Measurements from ENCODE around the gene C5orf15.

Gene C5orf15

DNA sequence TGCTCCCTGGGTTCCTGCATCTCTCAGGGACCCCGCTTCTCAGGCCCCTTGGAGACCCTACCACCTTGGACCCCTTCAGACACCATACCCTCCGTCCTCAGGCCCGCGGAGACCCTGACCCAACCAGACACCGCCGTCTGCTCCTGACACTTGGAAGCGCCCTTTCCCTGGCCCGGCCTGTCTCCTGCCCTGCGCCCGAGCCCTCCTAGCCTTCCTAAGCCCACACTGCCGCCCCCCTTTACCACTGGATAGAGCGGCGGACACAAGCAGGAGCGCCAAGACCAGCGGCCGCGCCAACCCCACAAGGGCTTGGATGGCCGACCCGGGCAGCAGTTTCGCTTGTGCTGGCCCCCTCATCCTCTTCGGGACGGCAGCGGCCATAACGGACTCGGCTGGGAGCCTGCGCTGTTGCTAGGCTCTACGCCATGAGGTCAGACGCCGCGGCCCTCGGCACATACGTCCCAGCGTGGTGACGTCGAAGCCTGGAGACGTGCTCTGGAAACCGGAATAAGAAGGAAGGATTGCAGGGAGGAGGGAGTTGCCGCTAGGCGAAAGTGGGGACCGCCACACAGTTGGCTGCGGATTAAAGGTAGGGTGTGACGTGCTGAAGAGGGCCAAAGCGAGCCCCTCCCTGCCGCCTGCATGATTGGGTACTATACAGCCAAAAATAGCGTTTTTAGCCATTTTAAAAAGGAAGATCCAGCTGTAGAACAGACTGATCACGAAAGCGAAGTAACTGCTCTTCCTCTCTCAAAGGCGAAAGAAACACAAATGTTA lies at the start of gene C5orf15:
Gene C5orf15, minus strand, starts transcription at position 422 of the 777 bp plus-strand sequence. Its CDS starts 41 bp downstream, at position 381.
- H3K36me3 ChIP-seq (ENCODE audit: insufficient read depth, low read length) = peaks cover 16% of the 10 kb centered on the region; the same call in 1 of the 2 replicates
- peak within 1 kb of the TSS; percentile 99 for H3K4me3 ChIP-seq
- peak; percentile 88 for DNase-seq (ENCODE audit: low read depth, low spot score)
- peak within 1 kb of the TSS; percentile 76 for H3K27ac ChIP-seq
- H3K9ac ChIP-seq (ENCODE audit: insufficient read length) = peak within 1 kb of the TSS; percentile 97
- H3K9me3 ChIP-seq (ENCODE audit: low read depth, low read length) = no peaks in the 10 kb centered on the region
- peak; percentile 96 for TF ChIP-seq POLR2AphosphoS5 (IDR thresholded peaks at IDR 0.05; ENCODE audit: borderline replicate concordance, low read depth, low read length)
- peak; percentile 68 for TF ChIP-seq FOXP2 (optimal IDR thresholded peaks at IDR 0.05; ENCODE audit: control extremely low read depth, extremely low read length, insufficient read depth)
- no peak for TF ChIP-seq EZH2 (IDR thresholded peaks at IDR 0.05)

DNA sequence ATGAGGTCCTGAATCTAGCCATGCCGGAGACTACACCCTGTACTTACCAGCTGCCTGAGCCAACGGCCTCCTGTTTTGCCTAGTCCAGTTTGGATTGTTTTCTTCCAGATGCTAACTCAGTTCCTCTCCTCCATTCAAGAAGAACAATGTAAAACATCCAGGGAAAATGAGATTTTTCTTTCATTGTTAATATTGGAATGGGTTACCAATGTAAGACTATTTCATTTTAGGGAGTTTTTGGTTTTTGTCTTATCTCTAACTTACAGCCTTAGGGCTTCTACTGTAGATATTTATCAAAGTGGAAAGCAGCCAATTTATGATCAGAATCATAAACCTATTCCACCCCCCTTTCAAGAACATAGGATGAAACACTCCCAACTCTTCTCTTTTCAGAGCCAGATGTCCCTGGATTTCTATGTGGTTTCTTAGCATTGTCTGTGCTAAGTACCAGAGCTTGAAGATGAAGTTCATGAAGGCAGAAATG lies 39.9 kb upstream of the C5orf15 start:
- TF ChIP-seq EZH2 (IDR thresholded peaks at IDR 0.05) = no peak
- TF ChIP-seq POLR2AphosphoS5 (IDR thresholded peaks at IDR 0.05; ENCODE audit: borderline replicate concordance, low read depth, low read length) = no peak
- TF ChIP-seq FOXP2 (optimal IDR thresholded peaks at IDR 0.05; ENCODE audit: control extremely low read depth, extremely low read length, insufficient read depth) = no peak
- Histone ChIP-seq H3K4me3 (no peak overlapping the region), H3K27ac (peak overlapping the region; percentile 25; the same call in 1 of the 2 replicates), H3K9ac (ENCODE audit: insufficient read length) (no peak overlapping the region), H3K9me3 (ENCODE audit: low read depth, low read length) (no peaks in the 10 kb centered on the region), H3K36me3 (ENCODE audit: insufficient read depth, low read length) (0 out of 2 replicates have a peak, but pooled peaks cover 3% of the 10 kb centered on the region)
- DNase-seq (ENCODE audit: low read depth, low spot score) = no peak

DNA sequence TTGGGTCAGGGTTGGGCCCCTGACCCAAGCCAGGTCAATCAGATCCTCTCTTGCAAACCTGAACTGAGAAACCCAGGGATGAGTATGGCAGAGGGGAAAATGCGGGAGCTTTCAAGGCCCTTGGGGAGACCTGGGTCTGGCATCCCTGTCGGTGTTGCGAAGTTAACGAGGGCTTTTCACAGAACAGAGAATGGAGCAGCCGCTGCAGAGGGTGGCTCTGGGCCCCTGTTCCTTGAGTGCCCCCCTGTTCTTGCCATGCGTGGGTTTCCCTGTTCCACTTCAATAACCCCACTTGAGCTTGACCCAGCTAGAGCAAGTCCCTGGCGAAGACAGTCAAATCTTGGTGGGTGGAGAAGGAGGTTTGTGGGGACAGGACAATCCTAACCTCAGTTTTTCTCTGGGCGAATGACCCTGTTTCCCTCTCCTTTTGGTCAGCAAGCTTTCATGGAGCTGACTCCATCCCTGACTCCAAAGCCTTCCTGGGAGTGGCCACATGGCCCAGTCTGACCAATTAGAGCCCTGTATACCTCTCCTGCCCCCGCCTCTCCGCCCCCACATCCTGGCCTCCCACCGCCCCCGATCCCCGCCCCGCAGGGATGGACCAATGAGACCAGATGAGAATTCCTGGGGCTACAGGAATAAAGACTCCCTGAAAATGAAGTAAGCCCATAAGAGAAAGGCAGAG lies 39.3 kb upstream of the C5orf15 start:
- TF ChIP-seq EZH2 (IDR thresholded peaks at IDR 0.05) (no peak), POLR2AphosphoS5 (IDR thresholded peaks at IDR 0.05; ENCODE audit: borderline replicate concordance, low read depth, low read length) (no peak), FOXP2 (optimal IDR thresholded peaks at IDR 0.05; ENCODE audit: control extremely low read depth, extremely low read length, insufficient read depth) (no peak)
- Histone ChIP-seq H3K4me3 (no peak overlapping the region), H3K27ac (no peak overlapping the region), H3K9ac (ENCODE audit: insufficient read length) (no peak overlapping the region), H3K36me3 (ENCODE audit: insufficient read depth, low read length) (peaks cover 6% of the 10 kb centered on the region; the same call in 1 of the 2 replicates), H3K9me3 (ENCODE audit: low read depth, low read length) (no peaks in the 10 kb centered on the region)
- no peak for DNase-seq (ENCODE audit: low read depth, low spot score)

DNA sequence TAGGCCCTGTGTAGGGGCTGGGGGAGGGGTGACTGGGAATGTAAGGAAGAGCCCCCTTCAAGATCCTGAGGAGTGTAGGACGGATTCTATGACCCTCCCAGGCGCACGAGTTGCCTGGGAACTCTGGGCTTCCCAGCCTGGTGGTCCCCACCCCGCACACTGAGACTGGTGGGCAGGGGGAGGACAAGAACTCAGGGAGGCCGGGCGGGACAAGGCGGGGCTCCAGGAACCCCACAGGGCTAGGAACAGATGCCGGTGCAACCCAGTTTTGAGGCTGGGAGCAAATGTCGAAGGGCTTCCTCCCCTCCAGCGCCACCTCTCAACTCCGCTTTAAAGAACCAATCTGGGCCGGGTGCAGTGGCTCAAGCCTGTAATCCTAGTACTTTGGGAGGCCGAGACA lies 37.7 kb upstream of the C5orf15 start:
- DNase-seq (ENCODE audit: low read depth, low spot score) = no peak
- H3K27ac ChIP-seq = no peak overlapping the region
- H3K9ac ChIP-seq (ENCODE audit: insufficient read length) = no peak overlapping the region
- H3K4me3 ChIP-seq = no peak overlapping the region
- no peaks in the 10 kb centered on the region for H3K9me3 ChIP-seq (ENCODE audit: low read depth, low read length)
- peaks cover 19% of the 10 kb centered on the region for H3K36me3 ChIP-seq (ENCODE audit: insufficient read depth, low read length)
- no peak for TF ChIP-seq POLR2AphosphoS5 (IDR thresholded peaks at IDR 0.05; ENCODE audit: borderline replicate concordance, low read depth, low read length)
- no peak for TF ChIP-seq EZH2 (IDR thresholded peaks at IDR 0.05)

DNA sequence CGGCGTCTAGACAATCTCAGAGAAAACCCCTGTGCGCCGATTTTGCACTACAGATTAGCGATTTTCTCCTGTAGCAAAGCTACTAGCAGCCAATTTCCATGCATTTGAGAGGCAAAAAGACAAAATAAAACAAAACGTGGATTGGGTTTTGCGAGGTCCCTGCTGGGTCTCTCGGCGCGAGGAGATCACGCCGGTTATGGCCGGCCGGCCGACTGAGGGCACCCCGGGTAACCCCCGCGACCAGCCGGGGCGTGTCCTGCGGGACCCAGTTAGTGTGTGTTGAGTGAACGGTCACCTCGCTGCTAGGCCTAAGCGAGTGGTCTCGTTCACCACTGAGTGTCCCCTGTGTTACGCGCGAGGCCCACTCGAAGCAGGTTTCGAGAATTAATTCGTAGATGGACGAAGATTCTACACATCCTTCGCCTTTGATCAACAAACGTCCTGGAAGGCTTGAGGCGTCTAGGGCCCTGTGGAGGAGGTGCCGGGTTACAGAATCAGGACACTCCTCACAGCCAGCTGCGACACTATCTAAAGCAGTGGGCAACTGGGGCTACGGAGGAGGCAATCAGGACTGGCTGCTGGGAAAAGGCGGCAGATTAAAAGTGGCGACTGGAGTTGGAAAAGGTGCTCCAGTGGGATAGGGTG lies 37.1 kb upstream of the C5orf15 start:
- Histone ChIP-seq H3K36me3 (ENCODE audit: insufficient read depth, low read length) (peaks cover 25% of the 10 kb centered on the region), H3K9ac (ENCODE audit: insufficient read length) (peak overlapping the region; percentile 90), H3K4me3 (peak overlapping the region; percentile 99), H3K27ac (peak overlapping the region; percentile 78), H3K9me3 (ENCODE audit: low read depth, low read length) (no peaks in the 10 kb centered on the region)
- no peak for DNase-seq (ENCODE audit: low read depth, low spot score)
- TF ChIP-seq POLR2AphosphoS5 (IDR thresholded peaks at IDR 0.05; ENCODE audit: borderline replicate concordance, low read depth, low read length) (no peak), FOXP2 (optimal IDR thresholded peaks at IDR 0.05; ENCODE audit: control extremely low read depth, extremely low read length, insufficient read depth) (no peak), EZH2 (IDR thresholded peaks at IDR 0.05) (no peak)

DNA sequence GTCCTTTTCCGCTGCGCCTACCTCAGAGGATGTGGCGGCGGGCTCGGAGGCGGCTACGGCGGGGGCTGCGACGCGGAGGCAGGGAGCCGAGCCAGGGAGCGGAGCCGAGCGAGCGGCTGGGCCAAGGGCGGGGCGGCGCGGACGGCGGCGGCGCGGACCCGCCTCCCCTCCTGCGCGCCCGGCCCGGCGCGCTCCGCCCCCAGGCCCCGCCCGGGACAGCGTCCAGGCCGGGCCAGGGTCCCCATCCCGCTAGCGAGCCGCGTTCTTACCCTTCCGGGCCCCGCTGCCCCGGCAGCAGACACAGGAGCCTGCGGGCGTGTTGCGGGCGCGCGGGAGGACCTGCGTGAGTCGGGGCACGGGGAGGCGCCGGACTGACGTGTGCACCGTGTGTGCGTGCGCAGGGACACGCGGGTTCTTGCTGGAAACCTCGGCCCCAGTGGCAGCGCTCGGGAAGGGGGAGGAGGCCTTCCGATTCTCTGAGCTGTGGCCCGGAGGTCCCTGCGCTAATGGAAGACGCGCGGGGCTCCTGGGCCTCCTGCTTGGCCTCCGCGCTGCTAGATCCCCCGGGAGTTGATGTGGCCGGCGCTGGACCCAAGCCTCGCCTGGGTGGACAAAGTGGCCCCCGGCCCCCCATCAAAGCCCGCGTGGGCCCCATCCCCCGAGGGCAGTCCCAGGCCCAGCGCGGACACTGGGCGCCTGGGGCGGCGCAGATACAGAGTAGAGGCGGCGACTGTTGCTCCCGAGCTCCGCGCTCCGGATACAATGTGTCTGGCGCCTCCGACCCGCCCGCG lies 36.4 kb upstream of the C5orf15 start, which contains the start of gene VDAC1:
Gene VDAC1, minus strand, starts transcription at position 350 of the 791 bp plus-strand sequence. CDS start 11,963 bp downstream, outside the sequence.
- Histone ChIP-seq H3K4me3 (peak within 1 kb of the TSS; percentile 99), H3K9ac (ENCODE audit: insufficient read length) (peak within 1 kb of the TSS; percentile 98), H3K36me3 (ENCODE audit: insufficient read depth, low read length) (peaks cover 31% of the 10 kb centered on the region), H3K27ac (peak within 1 kb of the TSS; percentile 80), H3K9me3 (ENCODE audit: low read depth, low read length) (no peaks in the 10 kb centered on the region)
- no peak for TF ChIP-seq FOXP2 (optimal IDR thresholded peaks at IDR 0.05; ENCODE audit: control extremely low read depth, extremely low read length, insufficient read depth)
- TF ChIP-seq POLR2AphosphoS5 (IDR thresholded peaks at IDR 0.05; ENCODE audit: borderline replicate concordance, low read depth, low read length) = peak; percentile 90
- DNase-seq (ENCODE audit: low read depth, low spot score) = no peak

DNA sequence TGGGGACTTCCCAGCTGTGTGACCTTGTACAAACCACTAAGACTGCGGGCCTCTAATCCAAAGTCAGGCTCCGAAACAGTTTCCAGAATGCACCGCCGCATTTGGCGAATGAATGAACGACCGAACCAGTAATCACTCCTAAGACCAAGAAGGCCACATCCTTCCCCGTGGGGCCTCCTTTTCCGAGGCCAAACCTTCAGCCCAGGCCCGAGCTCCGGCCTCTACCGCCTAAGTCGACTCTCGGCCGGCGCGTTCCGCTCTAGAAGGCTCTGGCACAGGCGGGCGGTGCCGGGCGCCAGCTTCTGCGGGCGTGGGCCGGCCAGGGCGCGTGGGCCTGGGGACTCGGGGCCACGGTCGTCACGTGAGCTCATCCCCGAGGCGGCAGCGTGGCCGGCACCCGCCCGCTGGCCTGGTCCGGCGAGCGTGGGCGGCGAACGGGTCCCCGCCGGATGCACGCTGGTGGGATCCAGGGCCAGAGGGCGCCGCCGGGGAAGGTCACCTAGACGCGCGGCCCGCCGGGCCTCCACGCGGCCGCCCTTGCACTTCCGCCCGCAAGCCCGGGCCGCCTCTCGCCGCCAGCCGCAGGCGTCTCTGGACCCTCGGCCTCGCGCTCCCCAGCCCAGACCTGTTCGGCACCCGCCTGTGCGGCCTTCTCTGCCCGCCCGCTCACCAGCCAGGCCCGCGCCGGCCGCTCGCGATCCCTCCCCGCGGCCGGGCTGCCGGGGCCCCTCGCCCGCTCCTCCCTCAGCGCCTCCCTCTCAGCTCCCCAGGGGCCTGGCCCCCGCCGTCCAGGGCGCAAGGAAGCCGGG lies 35.6 kb upstream of the C5orf15 start:
- DNase-seq (ENCODE audit: low read depth, low spot score) = no peak

More for the DNA sequence above, 35.6 kb upstream of the C5orf15 start:
- peaks cover 31% of the 10 kb centered on the region for H3K36me3 ChIP-seq (ENCODE audit: insufficient read depth, low read length)
- H3K9me3 ChIP-seq (ENCODE audit: low read depth, low read length) = no peaks in the 10 kb centered on the region
- no peak for TF ChIP-seq POLR2AphosphoS5 (IDR thresholded peaks at IDR 0.05; ENCODE audit: borderline replicate concordance, low read depth, low read length)
- peak overlapping the region; percentile 80 for H3K27ac ChIP-seq
- peak overlapping the region; percentile 99 for H3K4me3 ChIP-seq
- peak overlapping the region; percentile 98 for H3K9ac ChIP-seq (ENCODE audit: insufficient read length)
